HUES48 (cell line): ENCODE data around the gene CYP27A1.

Experiments used
- H3K27ac ChIP-seq: one replicate; pipeline ENCODE4 v1.7.0; 2013; ENCODE audit warnings: low read depth, low read length, inconsistent platforms
- H3K27me3 ChIP-seq: 2 replicates; pipeline ENCODE4 v1.6.1; 2013; ENCODE audit warnings: mild to moderate bottlenecking, low read length; ENCODE audit not compliant: control insufficient read depth, insufficient read depth
- H3K36me3 ChIP-seq: 2 replicates; pipeline ENCODE4 v1.6.1; 2013; ENCODE audit warnings: low read length; ENCODE audit not compliant: control insufficient read depth, insufficient read depth
- H3K4me1 ChIP-seq: 2 replicates; pipeline ENCODE4 v1.6.1; 2013; ENCODE audit warnings: mild to moderate bottlenecking, low read length; ENCODE audit not compliant: control insufficient read depth, insufficient read depth
- H3K4me3 ChIP-seq: 2 replicates; pipeline ENCODE4 v1.5.1; 2013; ENCODE audit warnings: mild to moderate bottlenecking, low read depth, low read length
- H3K9ac ChIP-seq: 2 replicates; pipeline ENCODE4 v1.6.1; 2013; ENCODE audit warnings: mild to moderate bottlenecking, low read depth, low read length, moderate library complexity
- H3K9me3 ChIP-seq: 2 replicates; pipeline ENCODE4 v1.6.1; 2013; ENCODE audit warnings: low read length; ENCODE audit not compliant: control insufficient read depth, insufficient read depth

Gene CYP27A1

DNA sequence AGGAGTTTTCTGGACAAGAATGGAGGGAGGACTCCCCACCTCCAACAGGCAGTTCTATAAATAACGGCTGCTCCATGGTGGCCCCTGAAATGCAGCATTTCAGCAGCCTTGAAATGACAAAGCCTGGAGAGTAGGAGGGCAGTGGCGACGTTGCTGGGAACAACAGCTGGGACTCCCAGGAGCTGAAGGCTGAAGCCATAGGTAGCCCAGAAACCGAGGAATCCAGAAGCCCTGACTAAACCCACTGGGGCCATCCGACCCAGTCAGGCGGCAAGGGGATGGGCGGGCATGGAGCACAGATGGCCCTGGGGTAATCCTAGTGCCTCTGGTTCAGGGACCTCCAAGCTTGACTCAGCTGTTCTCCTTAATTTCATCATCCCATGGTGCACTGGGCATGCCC, 40.7 kb downstream of the CYP27A1 start:
- no peaks in the 10 kb centered on the region for H3K4me1 ChIP-seq

DNA sequence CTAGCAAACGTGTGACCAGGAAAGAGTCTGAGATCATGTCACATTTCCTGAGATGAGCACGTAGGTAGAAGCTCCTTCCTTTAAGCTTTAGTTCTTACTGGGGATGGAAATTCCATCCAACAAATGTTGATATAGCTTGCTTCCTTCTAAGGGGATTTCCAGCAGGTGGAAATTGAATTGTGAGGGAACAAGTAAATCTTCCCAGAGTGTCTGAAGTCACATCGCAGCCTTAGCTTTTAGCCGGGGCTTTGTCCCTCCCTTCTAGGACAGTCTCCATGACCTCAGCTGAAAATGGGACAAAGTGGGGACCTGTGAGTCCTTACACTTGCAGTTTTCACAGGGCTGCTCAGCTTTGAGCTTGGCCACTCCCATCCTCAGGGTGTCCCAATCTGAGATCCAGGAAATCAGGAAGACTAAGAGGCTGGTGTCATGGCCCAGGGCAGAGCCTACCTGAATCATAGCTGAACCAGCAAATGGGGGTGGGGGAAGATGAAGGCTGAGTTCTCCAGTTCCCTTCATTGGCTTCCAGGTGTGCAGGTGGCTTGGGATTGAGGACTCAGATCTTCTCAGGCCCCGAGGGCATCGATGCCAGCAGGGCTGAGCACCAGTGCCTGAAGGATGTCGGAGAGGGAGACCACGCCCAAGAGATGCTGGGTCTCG, 41.4 kb downstream of the CYP27A1 start:
- H3K4me3 ChIP-seq: no peak overlapping the region
- H3K9ac ChIP-seq: no peak overlapping the region
- no peaks in the 10 kb centered on the region for H3K27me3 ChIP-seq
- no peaks in the 10 kb centered on the region for H3K36me3 ChIP-seq
- no peaks in the 10 kb centered on the region for H3K9me3 ChIP-seq
- H3K27ac ChIP-seq: no peak overlapping the region
- no peaks in the 10 kb centered on the region for H3K4me1 ChIP-seq

More for the DNA sequence above, 40.7 kb downstream of the CYP27A1 start:
- no peaks in the 10 kb centered on the region for H3K27me3 ChIP-seq
- no peak overlapping the region for H3K9ac ChIP-seq
- no peak overlapping the region for H3K27ac ChIP-seq
- no peak overlapping the region for H3K4me3 ChIP-seq
- H3K9me3 ChIP-seq: no peaks in the 10 kb centered on the region
- H3K36me3 ChIP-seq: no peaks in the 10 kb centered on the region

DNA sequence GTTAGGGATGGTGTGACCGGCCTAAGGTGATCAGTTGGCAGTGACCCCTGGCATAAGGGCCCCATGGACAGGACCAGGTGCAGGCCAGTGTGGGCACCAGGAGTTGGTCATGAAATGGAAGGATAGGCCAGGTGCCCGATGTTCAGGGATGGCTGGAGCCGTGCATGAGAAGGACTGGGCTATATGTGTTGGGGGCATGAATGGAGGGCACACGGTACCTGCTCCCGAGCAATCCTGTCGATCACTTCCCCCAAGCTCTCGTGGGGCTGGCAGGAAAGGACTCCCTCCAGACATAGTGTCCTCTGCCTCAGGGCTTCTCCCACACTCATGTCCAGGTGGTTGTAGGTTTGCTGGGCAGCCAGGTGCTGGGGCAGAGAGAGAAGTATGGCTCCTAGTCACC, 42.1 kb downstream of the CYP27A1 start:
- H3K4me3 ChIP-seq: no peak overlapping the region
- no peaks in the 10 kb centered on the region for H3K27me3 ChIP-seq
- no peaks in the 10 kb centered on the region for H3K4me1 ChIP-seq
- H3K9me3 ChIP-seq: no peaks in the 10 kb centered on the region
- no peak overlapping the region for H3K9ac ChIP-seq
- no peaks in the 10 kb centered on the region for H3K36me3 ChIP-seq
- H3K27ac ChIP-seq: no peak overlapping the region

DNA sequence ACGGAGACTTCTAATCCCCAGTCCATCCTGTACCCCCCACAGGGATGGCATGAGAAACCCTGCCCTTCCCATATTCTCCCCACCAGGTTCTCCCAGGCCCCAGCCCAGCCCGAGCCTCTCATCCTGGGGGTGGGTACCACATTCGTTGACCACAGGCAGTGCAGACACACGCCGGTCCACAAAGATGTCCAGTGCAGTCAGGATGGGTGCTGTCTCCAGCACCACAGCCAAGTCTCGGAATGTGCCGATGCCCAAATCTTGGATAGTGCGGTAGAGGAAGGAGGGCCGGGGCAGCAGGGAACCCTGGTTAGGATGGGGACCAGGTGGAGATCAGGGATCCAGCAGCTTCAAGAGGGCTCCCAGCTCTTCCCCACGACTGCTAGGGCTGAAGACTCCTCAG, 44.8 kb downstream of the CYP27A1 start:
- no peak overlapping the region for H3K27ac ChIP-seq
- H3K9ac ChIP-seq: no peak overlapping the region
- H3K4me1 ChIP-seq: no peaks in the 10 kb centered on the region
- H3K36me3 ChIP-seq: no peaks in the 10 kb centered on the region
- H3K9me3 ChIP-seq: no peaks in the 10 kb centered on the region
- H3K4me3 ChIP-seq: no peak overlapping the region
- no peaks in the 10 kb centered on the region for H3K27me3 ChIP-seq

DNA sequence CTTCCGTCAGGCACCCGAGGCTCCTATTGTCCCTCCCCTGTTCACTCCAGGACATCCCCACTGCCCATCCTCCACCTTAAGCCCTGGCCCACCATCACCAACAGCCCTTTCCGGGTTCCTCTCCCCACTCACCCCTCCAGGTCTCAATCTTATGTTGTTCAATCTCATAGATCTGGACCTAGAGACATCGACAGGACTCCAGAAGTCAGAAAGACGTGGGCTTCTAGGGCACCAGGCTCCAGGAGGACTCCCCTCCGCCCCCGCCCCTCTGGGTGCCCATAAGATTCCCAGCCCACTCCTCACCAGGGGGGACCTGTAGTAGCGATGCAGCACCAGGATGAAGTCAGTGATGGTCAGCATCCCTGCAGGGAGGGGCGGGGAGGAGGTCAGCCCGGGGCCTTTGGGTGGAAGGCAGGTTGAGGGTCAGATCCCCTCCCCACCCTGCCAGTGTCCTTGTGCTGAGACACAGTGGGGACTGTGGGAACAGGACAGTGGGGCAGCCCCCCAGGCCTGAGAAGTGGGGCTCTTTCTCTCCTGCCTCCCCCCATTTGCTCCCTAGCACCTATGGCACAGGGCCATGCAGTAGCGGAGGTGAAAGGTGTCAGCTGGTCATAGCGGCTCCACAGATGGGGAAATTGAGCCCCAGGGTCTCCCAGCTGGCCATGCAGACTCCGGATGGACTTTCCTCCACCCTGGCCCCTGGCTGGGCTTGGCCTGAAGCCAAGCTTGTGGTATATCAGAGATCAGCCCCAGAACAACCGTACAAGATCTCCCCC, 45.9 kb downstream of the CYP27A1 start:
- no peak overlapping the region for H3K4me3 ChIP-seq
- peaks cover 6% of the 10 kb centered on the region; the same call in 1 of the 2 replicates for H3K27me3 ChIP-seq
- H3K9me3 ChIP-seq: no peaks in the 10 kb centered on the region
- H3K9ac ChIP-seq: no peak overlapping the region
- no peak overlapping the region for H3K27ac ChIP-seq
- no peaks in the 10 kb centered on the region for H3K36me3 ChIP-seq
- no peaks in the 10 kb centered on the region for H3K4me1 ChIP-seq

DNA sequence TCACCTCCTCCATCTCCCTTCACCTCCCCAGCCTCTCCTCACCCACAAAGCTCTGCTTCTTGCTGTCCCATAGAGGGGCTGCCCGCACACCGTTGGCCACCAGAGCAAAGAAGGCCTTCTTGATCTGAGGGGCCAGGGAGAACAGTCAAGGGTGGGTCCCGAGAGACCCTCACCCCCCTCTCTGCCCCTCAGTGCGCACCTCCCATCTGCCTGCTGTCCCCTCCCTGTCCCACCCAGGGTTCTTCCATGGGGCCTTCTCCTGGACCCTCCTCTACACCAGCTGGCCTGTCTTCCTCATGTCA, 46.5 kb downstream of the CYP27A1 start:
- Histone ChIP-seq H3K27me3 (peaks cover 6% of the 10 kb centered on the region; the same call in 1 of the 2 replicates), H3K9me3 (no peaks in the 10 kb centered on the region), H3K27ac (no peak overlapping the region)

DNA sequence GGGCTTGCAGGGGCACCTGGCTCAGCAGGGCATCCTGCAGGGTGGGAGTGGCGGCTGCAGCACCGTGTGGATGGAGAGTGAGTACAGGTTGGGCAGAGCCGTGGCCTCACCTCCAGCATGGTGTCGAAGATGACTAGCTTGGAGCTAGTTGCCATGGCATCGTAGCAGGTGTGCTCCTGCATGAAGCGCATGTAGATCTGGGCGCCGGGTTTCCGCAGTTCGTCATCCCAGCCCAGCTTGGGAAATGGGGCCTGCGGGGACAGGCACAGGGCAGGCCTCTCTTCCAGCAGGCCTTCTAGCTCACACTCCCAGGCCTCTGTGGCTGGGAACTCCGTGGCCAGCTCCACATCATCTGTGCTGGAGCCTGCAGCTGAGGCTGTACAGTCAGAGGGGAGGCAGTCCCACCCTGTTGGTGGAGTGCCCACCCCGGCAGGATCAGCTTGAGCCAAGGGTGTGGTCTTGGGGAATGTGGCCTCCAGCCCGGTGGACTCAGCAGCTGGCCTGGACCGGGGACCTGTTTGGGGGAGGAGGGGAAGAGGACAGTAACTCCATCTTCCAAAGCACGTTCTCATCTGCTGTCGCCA, 48.0 kb downstream of the CYP27A1 start:
- Histone ChIP-seq H3K27me3 (peaks cover 6% of the 10 kb centered on the region; the same call in 1 of the 2 replicates), H3K27ac (no peak overlapping the region), H3K36me3 (no peaks in the 10 kb centered on the region), H3K4me3 (no peak overlapping the region), H3K9ac (no peak overlapping the region), H3K4me1 (no peaks in the 10 kb centered on the region), H3K9me3 (no peaks in the 10 kb centered on the region)

More for the DNA sequence above, 46.5 kb downstream of the CYP27A1 start:
- Histone ChIP-seq H3K4me1 (no peaks in the 10 kb centered on the region), H3K36me3 (no peaks in the 10 kb centered on the region), H3K9ac (no peak overlapping the region), H3K4me3 (no peak overlapping the region)

DNA sequence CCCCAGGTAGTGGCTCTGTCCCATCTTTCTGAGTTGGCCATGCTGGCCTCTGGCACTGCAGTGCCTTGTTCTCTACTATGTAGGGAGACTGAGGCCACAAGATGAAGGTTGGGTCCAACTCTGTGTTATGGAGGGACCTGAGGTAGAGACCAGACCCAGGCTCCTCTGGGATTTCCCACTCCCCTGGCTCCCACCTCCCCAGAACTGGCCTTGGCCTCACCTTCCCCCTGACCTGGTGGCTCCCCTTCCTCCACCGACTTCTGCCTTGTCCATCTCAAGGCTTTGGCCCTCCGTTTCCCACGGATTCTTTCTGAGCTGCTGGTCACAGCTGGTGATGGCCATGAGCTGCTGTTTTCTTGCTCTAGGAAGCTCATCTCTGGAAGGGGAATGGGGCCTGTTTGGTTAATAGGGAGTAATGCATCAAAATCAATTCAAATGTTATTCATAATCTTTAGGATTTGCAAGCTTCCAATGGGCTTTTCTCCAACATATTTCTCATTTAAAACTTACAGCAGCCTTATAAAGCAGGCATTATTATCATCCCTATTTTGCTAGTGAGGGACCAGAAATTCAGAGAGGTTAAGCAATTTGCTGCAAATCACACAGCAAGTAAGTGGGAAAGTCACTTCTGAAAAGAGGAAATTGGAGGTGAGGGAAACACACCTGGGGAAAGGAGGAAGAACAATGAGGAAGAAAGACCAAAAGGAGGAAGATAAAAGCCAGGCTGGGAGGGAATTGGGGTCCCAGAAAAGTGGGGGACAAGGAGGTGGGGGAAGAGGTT, 48.8 kb downstream of the CYP27A1 start:
- no peak overlapping the region for H3K4me3 ChIP-seq
- H3K27me3 ChIP-seq: peaks cover 6% of the 10 kb centered on the region; the same call in 1 of the 2 replicates
- no peak overlapping the region for H3K9ac ChIP-seq

DNA sequence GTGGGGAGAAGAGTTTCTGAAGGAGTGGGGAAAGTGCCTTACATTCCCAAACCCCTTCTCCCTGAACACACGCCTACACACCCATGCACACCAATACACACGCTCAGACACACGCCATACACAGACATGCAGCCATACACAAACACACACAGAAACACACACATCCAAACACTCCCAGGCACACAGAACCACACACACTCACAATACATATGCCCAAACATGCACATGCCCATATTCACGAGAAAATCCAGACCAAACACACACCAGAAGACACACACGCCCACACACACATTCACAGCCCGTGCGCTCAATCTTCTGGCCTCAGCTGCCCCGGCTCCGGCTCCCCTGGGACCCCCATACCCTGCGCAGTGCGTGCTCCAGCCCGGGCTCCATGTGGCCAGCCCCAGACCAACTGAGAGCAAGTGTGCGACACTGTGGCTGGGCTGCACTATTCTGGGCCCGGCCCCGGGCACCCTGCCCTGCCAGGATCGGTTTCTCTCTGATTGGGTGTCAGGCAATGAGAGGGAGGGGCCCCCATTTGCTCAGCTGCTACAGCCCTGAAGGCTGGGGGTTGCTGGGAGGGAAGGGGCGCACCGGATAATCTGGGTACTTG, 49.5 kb downstream of the CYP27A1 start, which contains the start of gene PRKAG3:
Gene PRKAG3 (minus strand): TSS at position 426 of the 613 bp plus-strand sequence.
- Histone ChIP-seq H3K9ac (no peak within 1 kb of the TSS), H3K4me1 (no peaks in the 10 kb centered on the region), H3K9me3 (no peaks in the 10 kb centered on the region), H3K27ac (no peak within 1 kb of the TSS), H3K36me3 (no peaks in the 10 kb centered on the region), H3K4me3 (no peak within 1 kb of the TSS), H3K27me3 (peaks cover 6% of the 10 kb centered on the region; the same call in 1 of the 2 replicates)

More for the DNA sequence above, 48.8 kb downstream of the CYP27A1 start:
- Histone ChIP-seq H3K9me3 (no peaks in the 10 kb centered on the region), H3K4me1 (no peaks in the 10 kb centered on the region), H3K27ac (no peak overlapping the region), H3K36me3 (no peaks in the 10 kb centered on the region)

DNA sequence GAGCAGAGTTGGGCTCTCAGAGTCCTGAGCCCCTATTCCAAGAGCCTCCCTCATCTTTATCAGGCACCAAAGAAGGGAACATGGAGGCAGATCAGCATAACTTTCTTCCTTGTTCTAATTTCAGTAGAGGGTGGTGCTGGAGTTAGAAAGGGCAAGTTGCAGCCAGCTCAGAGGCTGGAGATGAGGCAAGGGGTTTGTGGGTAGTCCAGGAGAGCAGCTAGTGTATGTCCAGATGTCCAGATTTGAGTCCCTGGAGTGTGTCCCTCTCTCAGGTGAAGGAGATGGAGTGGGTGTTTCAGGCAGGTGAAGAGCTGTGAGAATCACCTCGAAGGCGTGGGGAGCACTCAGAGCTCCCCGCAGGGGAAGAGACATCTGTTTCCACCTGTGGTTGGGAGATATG, 50.1 kb downstream of the CYP27A1 start:
- Histone ChIP-seq H3K36me3 (no peaks in the 10 kb centered on the region), H3K9ac (no peak overlapping the region), H3K27ac (no peak overlapping the region), H3K27me3 (peaks cover 6% of the 10 kb centered on the region; the same call in 1 of the 2 replicates), H3K9me3 (no peaks in the 10 kb centered on the region), H3K4me3 (no peak overlapping the region), H3K4me1 (no peaks in the 10 kb centered on the region)
